OCI-LY1 (cell line): ENCODE results near the gene PRKCE.

Source experiments
- H2AFZ ChIP-seq: fragments of 200-600 bp; sonication (generic), shearing (Covaris generic); 2 replicates; pipeline ENCODE4 v1.6.0; 2014; ENCODE audit warnings: antibody characterized with exemption, mild to moderate bottlenecking, low read length
- H3F3A ChIP-seq: fragments of 200-600 bp; sonication (generic), shearing (Covaris generic); 2 replicates; pipeline ENCODE4 v1.6.0; 2014; ENCODE audit warnings: mild to moderate bottlenecking, antibody characterized with exemption, low read length, moderate library complexity; ENCODE audit not compliant: insufficient read depth
- H3K27ac ChIP-seq: fragments of 200-600 bp; sonication (generic); 2 replicates; pipeline ENCODE4 v1.5.1; 2014; ENCODE audit warnings: low read length, mixed run types, mild to moderate bottlenecking, low read depth; ENCODE audit not compliant: poor library complexity, severe bottlenecking
- H3K27me3 ChIP-seq: fragments of 200-600 bp; sonication (generic); 2 replicates; pipeline ENCODE4 v1.6.0; 2014; ENCODE audit warnings: antibody characterized with exemption, mild to moderate bottlenecking, low read length, moderate library complexity; ENCODE audit not compliant: insufficient read depth
- H3K36me3 ChIP-seq: fragments of 200-600 bp; sonication (generic); 2 replicates; pipeline ENCODE4 v1.6.1; 2014; ENCODE audit warnings: mild to moderate bottlenecking, antibody characterized with exemption, low read length, moderate library complexity, mixed read lengths; ENCODE audit not compliant: insufficient read depth
- H3K4me1 ChIP-seq: fragments of 200-600 bp; sonication (generic); 2 replicates; pipeline ENCODE4 v1.5.1; 2014; ENCODE audit warnings: mild to moderate bottlenecking, low read length, moderate library complexity; ENCODE audit not compliant: insufficient read depth, severe bottlenecking
- H3K4me2 ChIP-seq: fragments of 200-600 bp; sonication (generic), shearing (Covaris generic); 2 replicates; pipeline ENCODE4 v1.6.1; 2014; ENCODE audit warnings: low read length
- H3K4me3 ChIP-seq: fragments of 200-600 bp; sonication (generic); 2 replicates; pipeline ENCODE4 v1.5.1; 2014; ENCODE audit warnings: low read length, low read depth, mild to moderate bottlenecking, mixed read lengths; ENCODE audit not compliant: poor library complexity, severe bottlenecking
- H3K79me2 ChIP-seq: fragments of 200-600 bp; shearing (Covaris generic); 2 replicates; pipeline ENCODE4 v1.6.1; 2016; ENCODE audit warnings: mixed run types, low read length, mixed read lengths; ENCODE audit not compliant: insufficient read depth
- H3K9ac ChIP-seq: fragments of 200-600 bp; sonication (generic), shearing (Covaris generic); 2 replicates; pipeline ENCODE4 v1.6.1; 2014; ENCODE audit warnings: mild to moderate bottlenecking, low read length, mixed read lengths
- H3K9me2 ChIP-seq: fragments of 200-600 bp; sonication (generic), shearing (Covaris generic); 2 replicates; pipeline ENCODE4 v1.6.1; 2014; ENCODE audit warnings: low read depth, mild to moderate bottlenecking, low read length, mixed read lengths
- H3K9me3 ChIP-seq: fragments of 200-600 bp; shearing (Covaris generic); 2 replicates; pipeline ENCODE4 v1.6.1; 2014; ENCODE audit warnings: low read length, mixed read lengths
- H4K20me1 ChIP-seq: fragments of 200-600 bp; sonication (generic), shearing (Covaris generic); 2 replicates; pipeline ENCODE4 v1.6.0; 2016; ENCODE audit warnings: mild to moderate bottlenecking, low read length; ENCODE audit not compliant: insufficient read depth
- CTCF ChIP-seq: fragments of 200-600 bp; sonication (generic), shearing (Covaris generic); IDR thresholded peaks from 2 replicates; pipeline ENCODE4 v1.5.1; 2017; ENCODE audit warnings: mild to moderate bottlenecking, antibody characterized with exemption, low read length, moderate library complexity, mixed read lengths
- EZH2 ChIP-seq: fragments of 200-600 bp; sonication (generic), shearing (Covaris generic); IDR thresholded peaks from 2 replicates; pipeline ENCODE4 v1.8.0; 2017; ENCODE audit warnings: borderline replicate concordance, mixed run types, mild to moderate bottlenecking, antibody characterized with exemption, low read length, moderate library complexity, mixed read lengths

Gene PRKCE

GRCh38 chr2:45726188-45726587 is 74.7 kb downstream of the PRKCE start:
- H3K9ac ChIP-seq: peak overlapping the region; percentile 29; the same call in 1 of the 2 replicates
- peak overlapping the region; percentile 7; the same call in 1 of the 2 replicates for H3K4me2 ChIP-seq
- H3F3A ChIP-seq: peaks cover 13% of the 10 kb centered on the region; the same call in 1 of the 2 replicates
- no peaks in the 10 kb centered on the region for H4K20me1 ChIP-seq
- H3K27me3 ChIP-seq: no peaks in the 10 kb centered on the region
- TF ChIP-seq CTCF (no peak), EZH2 (no peak)
- peaks cover 90% of the 10 kb centered on the region for H3K4me1 ChIP-seq
- H3K36me3 ChIP-seq: peaks cover 4% of the 10 kb centered on the region; the same call in 1 of the 2 replicates
- peak overlapping the region; percentile 100 for H3K27ac ChIP-seq
- no peaks in the 10 kb centered on the region for H3K9me2 ChIP-seq
- H3K4me3 ChIP-seq: no peak overlapping the region
- H3K79me2 ChIP-seq: no peaks in the 10 kb centered on the region
- H2AFZ ChIP-seq: no peak overlapping the region
- no peaks in the 10 kb centered on the region for H3K9me3 ChIP-seq

- H3K9me2 ChIP-seq: no peaks in the 10 kb centered on the region
- H3K4me2 ChIP-seq: peak overlapping the region; percentile 49
- peak overlapping the region; percentile 61 for H3K9ac ChIP-seq
- no peaks in the 10 kb centered on the region for H3K27me3 ChIP-seq
- peaks cover 98% of the 10 kb centered on the region for H3K4me1 ChIP-seq
- no peaks in the 10 kb centered on the region for H3K9me3 ChIP-seq
- peak overlapping the region; percentile 100 for H3K27ac ChIP-seq
- H2AFZ ChIP-seq: no peak overlapping the region
- no peaks in the 10 kb centered on the region; the same call in 1 of the 2 replicates for H3K79me2 ChIP-seq
- TF ChIP-seq EZH2 (no peak), CTCF (no peak)
- H3K36me3 ChIP-seq: peaks cover 6% of the 10 kb centered on the region; the same call in 1 of the 2 replicates
- peaks cover 13% of the 10 kb centered on the region; the same call in 1 of the 2 replicates for H3F3A ChIP-seq
- H4K20me1 ChIP-seq: no peaks in the 10 kb centered on the region
- peak overlapping the region; percentile 26 for H3K4me3 ChIP-seq
Measured at GRCh38 chr2:45728458-45728942, 77.0 kb downstream of the PRKCE start.

DNA sequence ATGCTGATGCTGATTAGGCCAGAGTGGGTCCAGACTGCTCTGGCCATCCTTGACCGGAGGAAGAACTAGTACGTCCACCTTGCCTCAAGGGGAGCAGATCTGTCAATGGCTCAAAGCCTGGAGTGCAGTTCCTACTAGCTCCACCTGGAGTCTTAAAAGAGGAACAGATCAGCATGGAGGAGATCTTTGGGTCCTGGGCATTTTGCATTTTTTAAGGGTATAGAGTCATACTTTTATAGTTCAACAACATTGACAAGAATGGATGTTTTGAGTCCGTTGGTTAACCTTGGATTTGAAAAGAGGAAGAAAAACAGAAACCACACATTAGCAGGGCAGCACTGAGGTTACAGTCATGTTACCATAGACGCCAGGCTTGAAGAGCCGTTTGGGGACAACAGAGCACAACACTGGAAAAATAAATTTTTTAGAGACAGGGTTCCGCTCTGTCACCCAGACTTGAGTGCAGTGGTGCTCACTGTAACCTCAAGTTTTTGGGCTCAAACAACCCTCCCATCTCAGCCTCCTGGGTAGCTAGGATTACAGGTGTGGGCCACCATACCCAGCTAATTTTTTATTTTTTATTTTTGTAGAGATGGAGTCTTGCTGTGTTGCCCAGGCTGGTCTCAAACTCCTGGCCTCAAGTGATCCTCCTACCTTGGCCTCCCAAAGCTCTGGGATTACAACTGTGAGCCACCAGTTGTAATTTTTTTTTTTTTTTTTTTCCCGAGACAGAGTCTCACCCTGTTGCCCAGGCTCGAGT is 78.5 kb downstream of the PRKCE start:
- Histone ChIP-seq H2AFZ (no peak overlapping the region), H3K27me3 (no peaks in the 10 kb centered on the region), H3K4me1 (peaks cover 98% of the 10 kb centered on the region), H3K4me2 (peak overlapping the region; percentile 49), H3K9ac (peak overlapping the region; percentile 61), H3F3A (peaks cover 13% of the 10 kb centered on the region; the same call in 1 of the 2 replicates), H3K4me3 (peak overlapping the region; percentile 26), H3K79me2 (no peaks in the 10 kb centered on the region; the same call in 1 of the 2 replicates), H3K9me2 (no peaks in the 10 kb centered on the region), H3K36me3 (peaks cover 6% of the 10 kb centered on the region; the same call in 1 of the 2 replicates), H3K9me3 (no peaks in the 10 kb centered on the region), H4K20me1 (no peaks in the 10 kb centered on the region), H3K27ac (peak overlapping the region; percentile 100)
- TF ChIP-seq EZH2 (no peak), CTCF (peak; percentile 37)
